SK-N-MC (cell line): ENCODE measurements around the gene SPDYC.

Source experiments
- DNase-seq: peaks from one replicate; pipeline ENCODE4 v3.0.0-alpha.2; 2011; ENCODE audit warnings: low read depth, low spot score
- H3K27ac ChIP-seq: fragments of 200-600 bp; sonication (generic); 2 replicates; pipeline ENCODE4 v1.5.1; 2016; ENCODE audit warnings: mixed run types
- H3K36me3 ChIP-seq: fragments of 200-600 bp; sonication (generic); 2 replicates; pipeline ENCODE4 v1.6.1; 2017; ENCODE audit warnings: antibody characterized with exemption, low read length, mixed read lengths; ENCODE audit not compliant: insufficient read depth
- H3K4me3 ChIP-seq: fragments of 200-600 bp; sonication (generic); 2 replicates; pipeline ENCODE4 v1.5.1; 2016
- H3K9ac ChIP-seq: fragments of 200-600 bp; sonication (generic); 2 replicates; pipeline ENCODE4 v1.8.0; 2017; ENCODE audit warnings: mixed run types, mixed read lengths; ENCODE audit not compliant: insufficient read length
- H3K9me3 ChIP-seq: fragments of 200-600 bp; sonication (generic); 2 replicates; pipeline ENCODE4 v1.6.1; 2017; ENCODE audit warnings: low read depth, mild to moderate bottlenecking, antibody characterized with exemption, low read length, moderate library complexity, mixed read lengths
- EZH2 ChIP-seq: fragments of 200-600 bp; sonication (generic); IDR thresholded peaks from one replicate; pipeline ENCODE4 v1.6.1; 2017; ENCODE audit warnings: antibody characterized with exemption
- FOXP2 ChIP-seq: optimal IDR thresholded peaks from 2 replicates; pipeline ENCODE3; 2011; ENCODE audit warnings: mild to moderate bottlenecking, moderate library complexity; ENCODE audit not compliant: insufficient read depth; ENCODE audit errors: extremely low read length, control extremely low read depth
- POLR2AphosphoS5 ChIP-seq: IDR thresholded peaks from 2 replicates; pipeline ENCODE4 v1.6.1; 2012; ENCODE audit warnings: mild to moderate bottlenecking, low read depth, low read length, borderline replicate concordance

SPDYC gene, protein sequence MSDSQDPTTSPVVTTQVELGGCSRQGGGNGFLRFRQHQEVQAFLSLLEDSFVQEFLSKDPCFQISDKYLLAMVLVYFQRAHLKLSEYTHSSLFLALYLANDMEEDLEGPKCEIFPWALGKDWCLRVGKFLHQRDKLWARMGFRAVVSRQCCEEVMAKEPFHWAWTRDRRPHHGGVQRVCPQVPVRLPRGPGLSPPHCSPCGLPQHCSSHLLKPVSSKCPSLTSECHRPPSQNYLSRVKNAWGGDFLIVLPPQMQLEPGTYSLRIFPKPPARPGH

GRCh38 chr11:65170058-65170534 lies at the start of gene SPDYC:
Gene SPDYC (plus strand): TSS chr11:65170233. CDS start chr11:65171358, 1,125 bp downstream.
- Histone ChIP-seq H3K9ac (no peak within 1 kb of the TSS), H3K36me3 (no peaks in the 10 kb centered on the region), H3K9me3 (no peaks in the 10 kb centered on the region), H3K27ac (peak within 1 kb of the TSS; percentile 58; the same call in 1 of the 2 replicates), H3K4me3 (no peak within 1 kb of the TSS)
- TF ChIP-seq FOXP2: no peak
- TF ChIP-seq POLR2AphosphoS5: peak; percentile 51; the same call in 1 of the 2 replicates
- no peak for DNase-seq

DNA sequence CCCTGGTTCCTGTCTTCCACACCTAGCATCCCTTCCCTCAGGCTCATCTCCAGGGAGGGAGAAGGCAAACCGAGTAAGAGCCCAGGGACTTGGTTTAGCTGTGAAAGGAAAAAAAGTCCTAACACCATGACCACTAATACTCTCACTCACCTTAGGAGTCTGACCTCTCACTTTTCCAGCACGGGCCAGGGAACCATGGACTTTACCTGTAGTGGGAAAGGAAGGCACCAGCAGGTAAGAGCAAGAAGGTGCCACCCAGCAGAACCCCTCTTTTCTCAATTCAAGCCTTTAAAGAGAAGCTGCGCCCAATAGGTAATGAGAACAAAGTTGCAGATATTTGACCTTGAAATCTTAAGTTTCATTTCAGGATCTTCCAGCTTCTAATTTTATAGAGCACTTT lies 49.2 kb upstream of the SPDYC start:
- DNase-seq: no peak
- Histone ChIP-seq H3K4me3 (peak overlapping the region; percentile 78), H3K9ac (peak overlapping the region; percentile 98), H3K9me3 (no peaks in the 10 kb centered on the region), H3K36me3 (peaks cover 44% of the 10 kb centered on the region), H3K27ac (no peak overlapping the region)
- TF ChIP-seq POLR2AphosphoS5 (no peak), EZH2 (no peak), FOXP2 (no peak)

- peak overlapping the region; percentile 98 for H3K9ac ChIP-seq
- H3K4me3 ChIP-seq: peak overlapping the region; percentile 78
- DNase-seq: no peak
- peak overlapping the region; percentile 73; the same call in 1 of the 2 replicates for H3K27ac ChIP-seq
- H3K36me3 ChIP-seq: peaks cover 49% of the 10 kb centered on the region
- H3K9me3 ChIP-seq: no peaks in the 10 kb centered on the region
- TF ChIP-seq EZH2: no peak
- no peak for TF ChIP-seq POLR2AphosphoS5
- TF ChIP-seq FOXP2: no peak
Observed at GRCh38 chr11:65121447-65121864, 48.6 kb upstream of the SPDYC start.

DNA sequence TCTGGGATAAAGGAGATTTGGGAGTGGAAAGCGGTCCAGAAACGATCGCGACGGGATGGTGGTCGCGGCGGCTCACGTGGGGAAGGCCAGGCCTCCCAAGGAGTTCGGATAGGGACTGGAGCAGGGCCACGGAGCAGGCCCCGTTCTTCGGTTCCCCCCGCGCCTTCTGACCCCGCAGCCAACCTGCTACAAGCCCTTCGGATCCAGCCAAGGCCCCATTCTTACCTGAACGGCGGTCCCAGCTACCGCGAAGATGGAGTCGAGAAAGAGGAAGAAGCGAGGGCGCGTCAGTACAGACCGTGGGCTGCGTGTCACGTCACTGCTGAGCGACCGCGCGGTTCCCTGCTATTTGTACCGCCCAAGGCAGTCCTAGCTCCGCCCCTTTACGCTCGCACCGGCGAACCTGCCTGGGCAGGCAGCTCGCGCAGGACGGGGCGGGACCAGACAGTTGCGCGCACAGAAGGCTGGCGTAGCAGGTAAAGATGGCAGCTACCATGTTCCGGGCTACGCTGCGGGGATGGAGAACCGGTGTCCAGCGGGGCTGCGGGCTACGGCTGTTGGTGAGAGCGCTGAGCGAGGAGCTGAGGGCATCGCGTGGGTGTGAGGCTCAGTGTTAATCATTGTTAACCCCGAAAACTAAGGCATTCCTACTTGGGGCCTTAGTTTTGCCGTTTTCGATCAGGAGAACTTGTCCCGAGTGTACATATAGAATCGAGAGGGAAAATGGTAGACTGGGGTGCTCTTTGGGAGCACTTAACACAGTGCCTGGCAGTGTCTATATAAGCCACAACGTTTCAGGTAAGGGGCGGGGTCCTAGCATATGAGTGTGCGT lies 48.0 kb upstream of the SPDYC start, which contains the start of the genes FAU and MRPL49:
TSS of gene FAU (minus strand) at position 270 of the 832 bp plus-strand sequence. CDS start 321 bp downstream, outside the sequence.
TSS of gene MRPL49 (plus strand) at position 457 of the 832 bp plus-strand sequence. CDS start at position 483, 26 bp downstream.
- peak within 1 kb of the TSS; percentile 78 for H3K4me3 ChIP-seq
- TF ChIP-seq POLR2AphosphoS5 (peak; percentile 98), FOXP2 (peak; percentile 87), EZH2 (no peak)
- peak; percentile 73 for DNase-seq
- peak within 1 kb of the TSS; percentile 73; the same call in 1 of the 2 replicates for H3K27ac ChIP-seq
- H3K36me3 ChIP-seq: peaks cover 53% of the 10 kb centered on the region
- no peaks in the 10 kb centered on the region for H3K9me3 ChIP-seq
- H3K9ac ChIP-seq: peak within 1 kb of the TSS; percentile 98

DNA sequence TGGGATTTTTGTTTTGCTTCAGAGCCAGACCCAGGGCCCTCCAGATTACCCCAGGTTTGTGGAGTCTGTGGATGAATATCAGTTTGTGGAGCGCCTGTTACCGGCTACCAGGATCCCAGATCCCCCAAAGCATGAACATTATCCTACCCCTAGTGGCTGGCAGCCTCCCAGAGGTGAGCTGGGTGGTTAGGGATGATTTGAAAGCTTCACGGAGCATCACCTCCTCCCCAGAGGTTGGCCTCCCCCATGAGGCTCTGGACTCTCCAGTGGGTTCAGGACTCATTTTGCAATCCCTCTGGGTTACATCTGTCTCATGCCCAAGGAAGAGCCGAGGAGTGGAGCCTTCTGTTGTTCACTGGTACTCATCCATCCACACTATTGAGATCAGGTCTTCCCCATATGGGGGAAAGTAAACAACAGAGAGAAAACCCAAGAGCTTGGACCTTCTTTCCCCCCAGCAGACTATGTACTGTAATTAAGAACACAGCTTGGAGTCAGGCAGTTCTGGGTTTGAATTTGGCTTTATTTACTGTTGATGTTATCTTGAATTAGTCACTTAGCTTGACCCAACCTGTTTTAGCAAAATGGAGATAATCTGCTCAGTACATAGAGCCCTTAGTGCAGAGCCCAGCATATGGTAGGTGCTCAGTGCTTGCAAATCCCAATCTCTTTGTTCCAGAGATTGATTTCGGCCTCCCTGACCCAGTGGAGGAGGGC lies 45.4 kb upstream of the SPDYC start:
- H3K9me3 ChIP-seq: no peaks in the 10 kb centered on the region
- TF ChIP-seq FOXP2: no peak
- no peak for TF ChIP-seq EZH2
- TF ChIP-seq POLR2AphosphoS5: no peak
- H3K36me3 ChIP-seq: peaks cover 52% of the 10 kb centered on the region
- H3K4me3 ChIP-seq: no peak overlapping the region
- DNase-seq: no peak
- no peak overlapping the region for H3K9ac ChIP-seq
- H3K27ac ChIP-seq: no peak overlapping the region

DNA sequence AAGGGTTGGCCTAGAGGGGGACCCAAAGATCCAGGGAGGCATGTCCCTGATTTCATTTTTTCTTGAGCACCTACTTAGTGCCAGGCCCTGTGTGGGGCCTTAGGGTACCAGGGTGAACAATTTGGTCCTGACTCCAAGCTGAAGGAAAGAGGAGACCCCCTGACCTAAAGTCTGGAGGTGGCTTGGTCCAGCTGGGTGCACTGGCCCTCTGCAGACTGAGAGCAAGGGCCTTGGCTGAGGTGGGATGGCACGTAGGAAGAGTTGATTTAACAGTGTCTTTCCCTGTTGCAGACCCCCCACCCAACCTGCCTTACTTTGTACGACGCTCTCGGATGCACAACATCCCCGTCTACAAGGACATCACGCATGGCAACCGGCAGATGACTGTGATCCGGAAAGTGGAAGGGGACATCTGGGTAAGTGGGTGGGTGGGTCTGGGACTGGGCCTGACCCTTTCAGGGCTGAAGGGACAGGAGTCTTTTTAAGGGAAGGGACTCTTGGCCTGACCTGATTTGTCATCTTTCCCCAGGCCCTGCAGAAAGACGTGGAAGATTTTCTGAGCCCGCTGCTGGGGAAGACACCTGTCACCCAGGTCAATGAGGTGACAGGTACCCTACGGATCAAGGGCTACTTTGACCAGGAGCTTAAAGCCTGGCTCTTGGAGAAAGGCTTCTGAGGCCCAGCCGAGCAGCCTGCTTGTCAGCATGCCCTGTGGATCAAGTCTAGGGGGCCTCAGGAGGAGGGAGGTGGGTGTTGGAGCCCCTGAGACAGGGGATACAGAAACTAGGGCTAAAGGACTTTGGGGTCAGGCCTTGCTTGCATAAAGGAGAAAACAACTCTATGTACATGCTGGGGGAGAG lies 44.6 kb upstream of the SPDYC start:
- no peak overlapping the region for H3K27ac ChIP-seq
- H3K9ac ChIP-seq: no peak overlapping the region
- no peak for TF ChIP-seq EZH2
- TF ChIP-seq FOXP2: no peak
- 0 out of 2 replicates have a peak, but pooled peaks have one; percentile 2 for TF ChIP-seq POLR2AphosphoS5
- peaks cover 44% of the 10 kb centered on the region for H3K36me3 ChIP-seq
- H3K4me3 ChIP-seq: no peak overlapping the region
- DNase-seq: no peak
- H3K9me3 ChIP-seq: no peaks in the 10 kb centered on the region
